A673 (cell line): ENCODE data around the gene CADM3.

Source experiments
- EZH2 ChIP-seq: fragments of 200-600 bp; sonication (generic); IDR thresholded peaks from 2 replicates; pipeline ENCODE4 v1.6.1; 2017; ENCODE audit warnings: borderline replicate concordance, low read depth, mild to moderate bottlenecking, mixed read lengths, antibody characterized with exemption, low read length; ENCODE audit not compliant: poor library complexity, severe bottlenecking
- TF ChIP-seq, protein P1 (sequence below): fragments of 300-800, 200-600 bp; sonication (generic); conservative IDR thresholded peaks from 2 replicates; pipeline ENCODE4 v1.5.1; 2017; ENCODE audit warnings: low read depth, mild to moderate bottlenecking, antibody characterized with exemption, low read length, moderate library complexity, mixed read lengths

DNA sequence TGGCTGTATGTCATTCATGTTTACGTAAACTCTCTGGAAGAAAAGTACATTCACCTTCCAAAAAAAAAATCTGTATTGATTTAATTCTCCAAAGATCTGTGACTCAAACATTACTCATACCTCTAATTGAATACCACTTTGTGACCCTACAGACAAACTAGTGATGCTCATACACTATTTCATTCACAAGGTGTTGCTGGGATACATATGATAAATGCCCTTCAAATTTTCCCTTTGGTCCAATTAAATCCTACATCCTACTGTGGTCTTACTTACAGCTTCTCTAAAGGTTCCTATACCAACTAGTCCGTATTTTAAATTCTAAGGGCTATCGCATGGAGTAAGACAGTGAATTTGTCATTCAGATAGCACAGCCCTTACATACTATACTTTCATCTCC is 26.8 kb upstream of the CADM3 start:
- TF ChIP-seq, protein P1, sequence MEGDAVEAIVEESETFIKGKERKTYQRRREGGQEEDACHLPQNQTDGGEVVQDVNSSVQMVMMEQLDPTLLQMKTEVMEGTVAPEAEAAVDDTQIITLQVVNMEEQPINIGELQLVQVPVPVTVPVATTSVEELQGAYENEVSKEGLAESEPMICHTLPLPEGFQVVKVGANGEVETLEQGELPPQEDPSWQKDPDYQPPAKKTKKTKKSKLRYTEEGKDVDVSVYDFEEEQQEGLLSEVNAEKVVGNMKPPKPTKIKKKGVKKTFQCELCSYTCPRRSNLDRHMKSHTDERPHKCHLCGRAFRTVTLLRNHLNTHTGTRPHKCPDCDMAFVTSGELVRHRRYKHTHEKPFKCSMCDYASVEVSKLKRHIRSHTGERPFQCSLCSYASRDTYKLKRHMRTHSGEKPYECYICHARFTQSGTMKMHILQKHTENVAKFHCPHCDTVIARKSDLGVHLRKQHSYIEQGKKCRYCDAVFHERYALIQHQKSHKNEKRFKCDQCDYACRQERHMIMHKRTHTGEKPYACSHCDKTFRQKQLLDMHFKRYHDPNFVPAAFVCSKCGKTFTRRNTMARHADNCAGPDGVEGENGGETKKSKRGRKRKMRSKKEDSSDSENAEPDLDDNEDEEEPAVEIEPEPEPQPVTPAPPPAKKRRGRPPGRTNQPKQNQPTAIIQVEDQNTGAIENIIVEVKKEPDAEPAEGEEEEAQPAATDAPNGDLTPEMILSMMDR = no peak
- TF ChIP-seq EZH2 = no peak
